Mesenchymal stem cell (in vitro differentiated cells and primary cell): ENCODE results near the gene FPGT.

Experiments used
- DNase-seq: peaks from one replicate; pipeline ENCODE4 v3.0.0-alpha.2; 2013
- H2AFZ ChIP-seq: one replicate; pipeline ENCODE4 v1.6.1; 2013; ENCODE audit warnings: low read depth, mild to moderate bottlenecking, control low read depth, inconsistent platforms, low read length, moderate library complexity
- H2AK5ac ChIP-seq: 2 replicates; pipeline ENCODE4 v1.6.1; 2013; ENCODE audit warnings: low read length, moderate library complexity, mild to moderate bottlenecking, inconsistent platforms; ENCODE audit not compliant: severe bottlenecking
- H2BK120ac ChIP-seq: one replicate; pipeline ENCODE4 v1.6.1; 2013; ENCODE audit warnings: low read depth, mild to moderate bottlenecking, inconsistent platforms, low read length, moderate library complexity
- H2BK12ac ChIP-seq, 2 experiments: one replicate each; pipeline ENCODE4 v1.6.1; 2013; ENCODE audit warnings: inconsistent platforms in 2 of 2, low read length in 2 of 2, mild to moderate bottlenecking in 2 of 2, moderate library complexity in 2 of 2, control low read depth in 1 of 2
- H2BK15ac ChIP-seq: one replicate; pipeline ENCODE4 v1.6.1; 2013; ENCODE audit warnings: mild to moderate bottlenecking, low read depth, inconsistent platforms; ENCODE audit not compliant: poor library complexity, severe bottlenecking
- H2BK5ac ChIP-seq: 2 replicates; pipeline ENCODE4 v1.6.1; 2013; ENCODE audit warnings: low read depth, mild to moderate bottlenecking, low read length, control low read depth, inconsistent platforms; ENCODE audit not compliant: poor library complexity, severe bottlenecking
- H3K14ac ChIP-seq, 2 experiments: one replicate each; pipeline ENCODE4 v1.6.1; 2013; ENCODE audit warnings: inconsistent platforms in 2 of 2, low read length in 2 of 2, control low read depth in 1 of 2, mild to moderate bottlenecking in 1 of 2, moderate library complexity in 1 of 2
- H3K18ac ChIP-seq, 2 experiments: one replicate each; pipeline ENCODE4 v1.6.1; 2013; ENCODE audit warnings: inconsistent platforms in 2 of 2, low read length in 2 of 2, control low read depth in 1 of 2, low read depth in 1 of 2, mild to moderate bottlenecking in 1 of 2
- H3K23ac ChIP-seq, 2 experiments: one replicate each; pipeline ENCODE4 v1.6.1; 2013; ENCODE audit warnings: inconsistent platforms in 2 of 2, low read length in 2 of 2, mild to moderate bottlenecking in 2 of 2, moderate library complexity in 2 of 2, control low read depth in 1 of 2
- H3K27ac ChIP-seq: 2 replicates; pipeline ENCODE4 v1.5.1; 2013; ENCODE audit warnings: mild to moderate bottlenecking, moderate library complexity, low read length, control low read depth, inconsistent platforms; ENCODE audit not compliant: poor library complexity, severe bottlenecking
- H3K27me3 ChIP-seq, 2 experiments: 2 replicates each; pipeline versions ENCODE4 v1.6.1 to v1.7.0; 2013; ENCODE audit warnings: low read length in 2 of 2, mild to moderate bottlenecking in 2 of 2, moderate library complexity in 2 of 2, control low read depth in 1 of 2, inconsistent platforms in 1 of 2; ENCODE audit not compliant: control insufficient read depth in 1 of 2, insufficient read depth in 1 of 2
- H3K36me3 ChIP-seq, 2 experiments: 2 replicates each; pipeline versions ENCODE4 v1.6.1 to v1.7.0; 2013; ENCODE audit warnings: low read length in 2 of 2, control low read depth in 1 of 2, inconsistent platforms in 1 of 2, low read depth in 1 of 2, mild to moderate bottlenecking in 1 of 2; ENCODE audit not compliant: insufficient read depth in 2 of 2, control insufficient read depth in 1 of 2
- H3K4ac ChIP-seq, 2 experiments: one replicate each; pipeline ENCODE4 v1.6.1; 2013; ENCODE audit warnings: inconsistent platforms in 2 of 2, low read length in 2 of 2, mild to moderate bottlenecking in 2 of 2, moderate library complexity in 2 of 2, control low read depth in 1 of 2, low read depth in 1 of 2
- H3K4me1 ChIP-seq: 2 replicates; pipeline ENCODE4 v1.6.1; 2013; ENCODE audit warnings: low read depth, low read length, control low read depth; ENCODE audit not compliant: control insufficient read depth, insufficient read depth
- H3K4me2 ChIP-seq: 2 replicates; pipeline ENCODE4 v1.6.1; 2013; ENCODE audit warnings: low read length, mild to moderate bottlenecking, inconsistent platforms; ENCODE audit not compliant: poor library complexity, severe bottlenecking
- H3K4me3 ChIP-seq, 2 experiments: 2 replicates each; pipeline versions ENCODE4 v1.5.1 to v1.7.0; 2013; ENCODE audit warnings: low read length in 2 of 2, mild to moderate bottlenecking in 2 of 2, control low read depth in 1 of 2, low read depth in 1 of 2; ENCODE audit not compliant: insufficient read depth in 1 of 2
- H3K79me1 ChIP-seq: replicated peaks from 2 replicates; pipeline ENCODE4 v1.6.1; 2013; ENCODE audit warnings: mild to moderate bottlenecking, control low read depth, low read length, inconsistent platforms; ENCODE audit not compliant: poor library complexity, severe bottlenecking
- H3K9ac ChIP-seq: 2 replicates; pipeline ENCODE4 v1.7.0; 2013; ENCODE audit warnings: mild to moderate bottlenecking, low read length, moderate library complexity
- H3K9me3 ChIP-seq: 2 replicates; pipeline ENCODE4 v1.7.0; 2013; ENCODE audit warnings: mild to moderate bottlenecking, low read length; ENCODE audit not compliant: control insufficient read depth
- H4K8ac ChIP-seq: one replicate; pipeline ENCODE4 v1.6.1; 2013; ENCODE audit warnings: inconsistent platforms, mild to moderate bottlenecking, low read length, moderate library complexity
- H4K91ac ChIP-seq: one replicate; pipeline ENCODE4 v1.6.1; 2013; ENCODE audit warnings: mild to moderate bottlenecking, low read length, inconsistent platforms
- WGBS: methylation state at CpG from one replicate; pipeline ENCODE4 v1.1.7; 2013; ENCODE audit warnings: mixed read lengths; 5-methylcytosine and 5-hydroxymethylcytosine counted together

FPGT gene

DNA sequence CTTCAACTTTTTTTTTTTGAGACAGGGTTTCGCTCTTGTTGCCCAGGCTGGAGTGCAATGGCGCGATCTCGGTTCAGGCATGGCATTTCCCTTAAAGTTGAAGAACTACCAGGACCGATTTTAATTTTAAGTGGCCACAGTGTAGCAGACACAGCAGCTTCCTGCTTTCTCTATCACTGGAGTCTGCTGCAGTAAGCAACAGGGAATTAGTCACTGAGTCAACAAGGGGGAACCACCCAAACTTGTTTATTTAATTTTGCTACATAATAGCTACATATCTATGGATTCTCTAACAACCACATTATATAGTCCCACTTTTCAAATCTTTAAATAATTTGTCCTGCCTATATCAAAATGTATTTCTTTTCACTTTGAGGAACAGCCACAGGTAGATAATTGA is 24.7 kb downstream of the FPGT start:
- Histone ChIP-seq H3K23ac (no peak overlapping the region), H3K36me3 (no peaks in the 10 kb centered on the region), H3K9me3 (peaks cover 33% of the 10 kb centered on the region), H4K8ac (no peak overlapping the region), H3K4me2 (no peak overlapping the region), H2AK5ac (no peak overlapping the region), H3K27me3 (no peaks in the 10 kb centered on the region), H2AFZ (no peak overlapping the region), H4K91ac (no peak overlapping the region), H2BK120ac (no peak overlapping the region), H3K4ac (no peak overlapping the region), H2BK12ac (no peak overlapping the region), H3K4me1 (no peaks in the 10 kb centered on the region), H3K18ac (no peak overlapping the region), H3K9ac (no peak overlapping the region), H2BK5ac (no peak overlapping the region), H3K14ac (no peak overlapping the region), H2BK15ac (no peak overlapping the region), H3K79me1 (no peaks in the 10 kb centered on the region), H3K4me3 (no peak overlapping the region), H3K27ac (no peak overlapping the region)
- 93% methylated on average over 5 of the region's 5 CpGs for WGBS
- DNase-seq: no peak

- Histone ChIP-seq H2BK5ac (no peak overlapping the region), H3K4me3 (no peak overlapping the region), H2AK5ac (no peak overlapping the region), H3K9ac (no peak overlapping the region), H2BK120ac (no peak overlapping the region), H2AFZ (no peak overlapping the region), H4K8ac (no peak overlapping the region), H3K18ac (no peak overlapping the region), H3K36me3 (no peaks in the 10 kb centered on the region), H3K4me1 (no peaks in the 10 kb centered on the region), H3K23ac (no peak overlapping the region), H3K79me1 (no peaks in the 10 kb centered on the region), H4K91ac (no peak overlapping the region), H3K9me3 (peaks cover 36% of the 10 kb centered on the region), H3K27me3 (no peaks in the 10 kb centered on the region), H2BK15ac (no peak overlapping the region), H2BK12ac (no peak overlapping the region), H3K14ac (no peak overlapping the region), H3K27ac (no peak overlapping the region), H3K4me2 (no peak overlapping the region), H3K4ac (no peak overlapping the region)
- WGBS: 52% methylated on average over 3 of the region's 3 CpGs
- DNase-seq: no peak
Observed at GRCh38 chr1:74223453-74223852, 25.4 kb downstream of the FPGT start.

- H3K4me1 ChIP-seq: no peaks in the 10 kb centered on the region
- no peak within 1 kb of the TSS for H2BK12ac ChIP-seq
- no peak within 1 kb of the TSS for H3K27ac ChIP-seq
- no peak within 1 kb of the TSS for H3K23ac ChIP-seq
- H2BK15ac ChIP-seq: no peak within 1 kb of the TSS
- no peak within 1 kb of the TSS for H4K91ac ChIP-seq
- no peak within 1 kb of the TSS for H3K4ac ChIP-seq
- H2AK5ac ChIP-seq: no peak within 1 kb of the TSS
- no peak for DNase-seq
- no peaks in the 10 kb centered on the region for H3K27me3 ChIP-seq
- no peaks in the 10 kb centered on the region for H3K9me3 ChIP-seq
- no peak within 1 kb of the TSS for H4K8ac ChIP-seq
- no peaks in the 10 kb centered on the region for H3K36me3 ChIP-seq
- WGBS: 95% methylated on average over 2 of the region's 2 CpGs
- no peak within 1 kb of the TSS for H3K4me2 ChIP-seq
- no peak within 1 kb of the TSS for H2AFZ ChIP-seq
- H3K14ac ChIP-seq: no peak within 1 kb of the TSS
- H3K4me3 ChIP-seq: no peak within 1 kb of the TSS
- no peak within 1 kb of the TSS for H3K9ac ChIP-seq
- H2BK5ac ChIP-seq: no peak within 1 kb of the TSS
- H2BK120ac ChIP-seq: no peak within 1 kb of the TSS
- no peak within 1 kb of the TSS for H3K18ac ChIP-seq
- no peaks in the 10 kb centered on the region for H3K79me1 ChIP-seq
Observed at GRCh38 chr1:74235153-74235552, 37.1 kb downstream of the FPGT start, which contains the start of gene TNNI3K. TSS of gene TNNI3K (plus strand) at chr1:74235387. CDS start at chr1:74235452, 65 bp downstream.

DNA sequence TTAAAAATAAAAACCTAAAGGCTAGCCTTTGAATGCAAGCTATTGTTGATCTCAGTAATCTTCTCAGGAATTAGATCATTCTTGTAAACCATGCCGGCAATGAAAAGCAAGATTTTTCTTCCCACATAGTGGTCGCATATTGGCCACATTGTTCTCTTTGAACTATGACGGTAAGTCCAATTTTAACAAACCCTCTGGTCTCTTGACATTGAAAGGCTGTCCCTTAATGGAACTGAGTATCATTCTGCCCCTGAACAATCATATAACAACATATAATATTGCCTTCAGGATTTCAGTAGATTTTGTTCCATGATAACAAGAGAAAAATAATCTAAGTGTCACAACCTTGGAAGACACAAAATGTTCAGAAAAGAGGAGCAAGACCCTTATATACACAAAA is 38.4 kb downstream of the FPGT start:
- Histone ChIP-seq H3K9ac (no peak overlapping the region), H3K27ac (no peak overlapping the region), H2BK120ac (no peak overlapping the region), H3K4me2 (no peak overlapping the region), H3K14ac (no peak overlapping the region), H4K91ac (no peak overlapping the region), H3K36me3 (no peaks in the 10 kb centered on the region), H2AK5ac (no peak overlapping the region), H3K9me3 (no peaks in the 10 kb centered on the region), H3K79me1 (no peaks in the 10 kb centered on the region), H2BK12ac (no peak overlapping the region), H3K27me3 (no peaks in the 10 kb centered on the region), H3K4me3 (no peak overlapping the region), H2AFZ (no peak overlapping the region), H2BK5ac (no peak overlapping the region), H4K8ac (no peak overlapping the region), H3K4me1 (no peaks in the 10 kb centered on the region), H3K23ac (no peak overlapping the region), H2BK15ac (no peak overlapping the region), H3K4ac (no peak overlapping the region), H3K18ac (no peak overlapping the region)
- 97% methylated on average over 3 of the region's 3 CpGs for WGBS
- DNase-seq: no peak
